GM18909 (cell line): Measurements from ENCODE around the gene C6orf141.
A peak's percentile ranks its signal among the peaks of the same experiment; 100 is the strongest.

ENCODE experiments used
- ATAC-seq: cut with Tn5 transposase; IDR thresholded peaks from one replicate; pipeline ENCODE4 v1.9.1; 2021; ENCODE audit warnings: mild to moderate bottlenecking; ENCODE audit not compliant: unreplicated experiment, poor library complexity

The C6orf141 gene

GRCh38 chr6:49535795-49536194 is 14.7 kb upstream of the C6orf141 start:
- ATAC-seq: no peak

GRCh38 chr6:49539102-49539501 is 11.4 kb upstream of the C6orf141 start:
- ATAC-seq: no peak

DNA sequence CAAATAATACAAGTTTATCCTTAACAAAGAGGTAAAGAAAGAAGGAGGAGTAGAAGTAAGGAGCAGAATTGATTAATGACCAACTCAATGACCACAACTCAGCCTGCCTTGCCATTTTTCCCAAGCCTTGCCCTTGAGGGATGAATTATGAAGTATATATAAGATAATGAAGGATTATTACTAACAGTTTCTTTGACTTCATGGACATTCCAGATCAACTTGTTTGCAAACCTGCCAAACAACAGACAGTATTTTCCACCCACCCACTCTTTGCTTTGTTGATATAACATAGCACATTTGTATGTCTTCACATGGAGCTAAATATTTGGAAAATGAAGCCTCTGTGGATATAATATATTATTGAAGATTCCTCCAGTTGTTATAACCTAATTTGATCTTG is 9.9 kb upstream of the C6orf141 start:
- no peak for ATAC-seq

GRCh38 chr6:49541210-49541724 is 9.2 kb upstream of the C6orf141 start:
- no peak for ATAC-seq

DNA sequence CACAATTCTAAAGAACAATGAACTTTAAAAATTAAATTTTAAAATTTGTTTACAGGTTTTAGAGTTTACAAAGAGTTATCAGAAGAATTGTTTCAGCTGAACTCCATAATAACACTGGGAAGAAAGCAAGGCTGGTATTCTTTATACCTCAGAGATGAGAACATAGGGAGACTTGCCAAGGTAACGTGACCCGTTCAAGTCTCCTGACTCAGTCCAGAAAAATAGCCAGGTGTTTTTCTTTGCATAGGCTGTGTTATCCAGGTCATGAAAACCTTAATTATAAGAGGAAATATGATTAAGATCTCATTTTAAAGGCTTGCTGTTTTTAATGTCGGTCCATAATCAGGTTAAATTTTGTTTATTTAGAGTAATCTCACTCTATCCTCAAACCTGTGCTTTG is 8.5 kb upstream of the C6orf141 start:
- no peak for ATAC-seq

GRCh38 chr6:49543087-49543858 is 7.2 kb upstream of the C6orf141 start:
- no peak for ATAC-seq

DNA sequence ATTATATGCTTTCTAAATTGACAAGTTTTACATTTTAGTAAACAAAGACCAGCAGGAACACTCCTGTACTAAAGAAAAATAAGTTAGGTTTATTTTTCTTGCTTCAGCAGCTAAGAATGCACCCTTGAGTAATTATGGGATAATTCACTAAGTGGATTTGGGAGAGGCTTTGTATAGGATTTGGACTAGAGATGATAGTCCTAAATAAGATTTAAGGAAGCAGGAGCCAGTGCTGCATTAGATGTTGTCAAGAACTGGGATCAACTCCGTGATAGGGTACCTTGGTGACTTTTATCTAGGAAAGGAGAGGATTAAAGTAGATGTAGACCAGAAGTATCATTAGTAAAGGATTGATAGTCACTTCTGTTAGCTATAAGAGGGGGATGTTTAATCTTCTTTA is 4.1 kb upstream of the C6orf141 start:
- no peak for ATAC-seq

DNA sequence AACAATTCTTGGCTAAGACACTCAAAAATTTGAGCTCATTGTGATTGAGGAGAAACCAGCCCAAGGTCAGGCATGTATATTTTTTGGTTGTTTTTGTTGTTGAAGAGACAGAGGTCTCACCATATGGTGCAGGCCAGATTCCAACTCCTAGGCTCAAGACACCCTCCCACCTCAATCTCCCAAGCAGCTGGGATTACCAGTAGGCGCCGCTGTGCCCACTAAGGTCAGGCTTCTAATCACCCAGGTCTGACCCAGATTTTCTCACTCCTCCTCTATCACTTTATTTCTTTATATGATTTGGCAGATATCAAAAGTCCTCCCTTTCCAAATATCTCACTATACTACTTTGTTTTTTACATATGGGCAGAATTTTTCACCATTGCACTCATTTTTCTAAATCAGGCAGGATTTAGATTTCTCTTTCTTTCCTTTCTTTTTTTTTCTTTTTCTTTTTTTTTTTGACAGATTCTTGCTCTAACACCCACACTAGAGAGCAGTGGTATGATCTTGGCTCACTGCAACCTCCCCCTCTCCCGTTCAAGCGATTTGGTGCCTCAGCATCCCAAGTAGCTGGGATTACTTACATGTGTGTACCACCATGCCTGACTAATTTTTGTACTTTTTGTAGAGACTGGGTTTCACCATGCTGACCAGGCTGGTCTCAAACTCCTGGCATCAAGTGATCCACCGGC is 1.7 kb upstream of the C6orf141 start:
- no peak for ATAC-seq

DNA sequence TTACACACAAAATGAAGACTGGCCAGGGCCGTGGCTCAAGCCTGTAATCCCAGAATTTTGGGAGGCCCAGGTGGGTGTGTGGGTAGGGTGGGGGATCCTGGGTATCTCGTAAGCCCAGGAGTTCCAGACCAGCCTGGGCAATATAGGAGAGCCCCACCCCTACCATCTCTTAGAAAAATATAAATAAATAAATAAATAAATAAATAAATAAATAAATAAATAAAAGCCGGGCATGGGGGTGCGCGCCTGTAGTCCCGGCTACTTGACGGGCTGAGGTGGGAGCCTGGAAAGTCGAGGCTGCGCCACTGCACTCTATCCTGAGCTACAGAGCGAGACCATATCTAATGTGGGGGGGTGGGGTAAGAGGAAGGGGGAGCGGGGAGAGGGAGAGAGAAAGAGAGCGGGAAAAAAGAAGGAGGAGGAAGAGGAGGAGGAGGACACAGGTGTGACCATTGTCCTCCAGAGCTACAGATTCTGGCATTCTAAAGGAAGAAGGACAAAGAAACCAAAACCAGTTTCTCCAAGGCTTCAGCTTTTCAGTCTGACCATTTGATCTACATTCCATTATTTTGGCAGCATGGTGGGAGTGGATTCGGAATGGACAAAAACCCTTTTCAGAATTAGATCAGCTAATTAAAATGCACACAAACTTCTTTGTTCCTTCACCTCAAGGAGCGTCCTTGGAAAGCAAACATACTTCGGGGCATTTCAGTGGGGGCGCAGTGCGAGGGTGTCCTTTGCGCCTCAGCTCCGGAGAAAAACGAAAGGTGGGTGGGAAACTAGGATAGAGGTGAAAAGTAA is 577 bp upstream of the C6orf141 start:
- ATAC-seq: no peak

- peak; percentile 43 for ATAC-seq
These were observed 804 bp downstream of the C6orf141 start for GRCh38 chr6:49551078-49551865.

- peak; percentile 50 for ATAC-seq
These were observed 1.3 kb downstream of the C6orf141 start for GRCh38 chr6:49551866-49552129.

DNA sequence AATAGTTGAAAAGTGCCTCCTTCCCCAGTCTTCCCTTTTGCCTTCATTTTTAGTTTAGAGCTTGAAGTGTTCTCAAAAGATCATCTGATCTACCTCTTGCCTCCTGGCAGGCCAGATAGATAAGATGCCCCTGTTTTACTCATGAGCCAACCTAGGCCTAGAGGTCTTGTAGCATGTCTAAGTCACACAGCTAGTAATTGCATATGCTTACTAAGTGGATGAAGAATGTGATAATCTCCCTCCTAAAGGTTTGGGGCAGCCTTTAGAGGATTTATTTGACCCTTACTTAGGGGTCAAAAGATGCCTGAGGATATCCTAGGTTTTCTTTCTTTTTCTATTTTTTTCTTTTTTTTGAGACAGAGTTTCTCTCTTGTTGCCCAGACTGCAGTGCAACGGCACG is 2.1 kb downstream of the C6orf141 start:
- ATAC-seq: no peak

DNA sequence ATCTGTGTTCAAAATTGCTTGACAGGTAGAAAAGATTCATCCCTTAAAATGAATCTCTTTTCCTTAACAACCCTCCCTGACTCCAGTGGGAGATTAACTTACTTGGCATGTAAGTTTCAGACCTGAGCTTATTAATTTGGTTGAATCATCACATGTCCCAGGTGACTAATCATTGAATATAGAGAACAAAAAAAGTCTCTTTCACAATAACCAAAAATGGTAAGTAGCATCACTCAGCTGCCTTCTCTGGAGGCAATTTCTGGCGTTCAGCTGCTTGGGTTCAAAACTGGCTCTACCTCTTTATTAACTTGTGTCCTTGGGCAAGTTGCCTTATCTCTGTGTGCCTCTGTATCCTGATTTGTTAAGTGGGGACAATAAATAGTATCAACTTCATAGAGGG is 2.9 kb downstream of the C6orf141 start:
- no peak for ATAC-seq

DNA sequence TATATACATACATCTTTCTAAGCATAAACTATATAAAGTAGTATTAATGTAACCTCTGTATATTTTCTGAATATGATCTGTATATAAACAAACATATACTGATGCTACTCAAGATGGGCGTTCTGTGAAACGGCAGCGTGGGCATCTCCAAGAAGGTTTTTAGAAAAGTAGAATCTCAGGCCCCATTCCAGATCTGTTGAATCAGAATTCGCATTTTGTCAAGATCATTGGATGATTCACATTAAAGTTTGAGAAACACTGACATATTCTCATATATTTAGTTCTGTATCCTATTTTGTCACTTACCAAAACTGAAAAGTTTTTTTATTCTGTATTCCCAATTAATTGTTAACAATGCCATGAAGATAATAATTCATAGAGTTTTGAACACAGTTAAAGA is 5.5 kb downstream of the C6orf141 start:
- no peak for ATAC-seq

DNA sequence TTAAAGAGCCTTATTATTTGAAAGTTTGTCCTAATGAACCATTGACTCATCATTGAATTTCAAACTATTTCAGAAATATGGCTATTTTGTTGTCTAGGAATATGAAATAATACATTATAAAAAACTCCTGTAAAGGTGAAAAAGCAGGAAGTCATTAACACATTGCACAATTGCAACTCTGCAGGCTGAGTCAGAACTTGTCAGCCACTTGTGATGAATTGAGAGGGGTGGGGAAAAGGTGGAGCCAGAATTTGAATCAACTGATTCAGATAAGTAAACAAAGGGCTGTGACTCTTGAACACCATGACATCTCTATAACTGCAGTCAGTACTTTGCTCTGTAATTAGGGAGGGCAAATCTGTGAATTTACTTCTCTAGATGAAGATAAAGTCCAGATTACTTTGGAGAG is 6.0 kb downstream of the C6orf141 start:
- no peak for ATAC-seq

DNA sequence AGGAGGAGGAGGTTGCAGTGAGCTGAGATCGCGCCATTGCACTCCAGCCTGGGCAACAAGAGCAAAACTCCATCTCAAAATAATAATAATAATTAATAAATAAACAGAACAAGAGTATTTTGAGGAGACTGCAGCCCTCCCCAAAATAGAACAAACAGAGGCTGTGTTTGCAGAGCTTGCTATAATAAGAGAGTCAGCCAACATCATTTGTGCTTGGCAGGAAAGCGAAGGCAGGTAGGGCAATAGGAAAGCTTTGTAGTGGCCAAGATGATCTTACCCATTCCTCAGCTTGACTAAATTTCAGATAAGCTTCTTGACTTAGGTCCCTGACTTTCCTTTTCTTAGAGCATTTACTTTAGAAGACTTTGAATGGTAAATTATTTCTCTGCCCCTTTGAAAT is 6.7 kb downstream of the C6orf141 start:
- no peak for ATAC-seq

DNA sequence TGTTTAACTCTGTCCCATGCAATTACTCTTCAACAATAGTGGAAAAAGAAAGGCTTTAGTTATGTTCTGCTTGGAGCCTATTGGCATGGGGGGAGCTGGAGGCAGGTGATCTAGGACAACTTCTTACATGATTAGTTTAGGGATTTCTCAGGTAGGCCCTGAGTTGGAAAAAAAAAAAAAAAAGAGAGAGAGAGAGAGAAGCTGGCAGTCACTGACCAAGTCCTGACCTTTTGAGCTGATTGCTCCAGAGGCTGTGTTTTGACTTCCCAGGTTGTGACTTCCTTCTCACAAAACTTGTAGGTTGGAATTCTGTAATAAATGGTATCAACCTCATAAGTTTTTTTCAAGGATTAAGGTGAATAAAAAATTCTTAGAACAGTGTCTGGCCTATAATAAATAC is 7.8 kb downstream of the C6orf141 start:
- ATAC-seq: no peak

GRCh38 chr6:49563006-49563886 is 12.8 kb downstream of the C6orf141 start:
- no peak for ATAC-seq

DNA sequence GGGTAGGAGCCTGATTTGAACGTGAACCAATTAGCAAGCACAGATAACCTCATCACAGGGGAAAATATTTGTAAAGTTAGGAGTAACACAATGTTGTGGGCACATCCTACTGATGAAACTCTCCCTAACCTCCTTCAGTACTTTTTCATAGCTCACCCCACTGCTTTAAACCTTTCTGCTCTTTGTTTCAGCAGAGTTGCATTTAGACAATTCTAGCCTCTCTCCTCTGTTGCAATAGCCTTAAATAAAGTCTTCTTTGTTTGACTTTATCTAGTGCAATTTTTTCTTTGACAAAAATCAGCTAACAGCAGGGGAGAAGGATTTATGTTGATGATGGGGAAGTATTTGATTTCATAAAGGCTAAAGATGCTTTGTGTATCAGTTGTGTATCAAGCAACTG is 14.1 kb downstream of the C6orf141 start:
- ATAC-seq: no peak

DNA sequence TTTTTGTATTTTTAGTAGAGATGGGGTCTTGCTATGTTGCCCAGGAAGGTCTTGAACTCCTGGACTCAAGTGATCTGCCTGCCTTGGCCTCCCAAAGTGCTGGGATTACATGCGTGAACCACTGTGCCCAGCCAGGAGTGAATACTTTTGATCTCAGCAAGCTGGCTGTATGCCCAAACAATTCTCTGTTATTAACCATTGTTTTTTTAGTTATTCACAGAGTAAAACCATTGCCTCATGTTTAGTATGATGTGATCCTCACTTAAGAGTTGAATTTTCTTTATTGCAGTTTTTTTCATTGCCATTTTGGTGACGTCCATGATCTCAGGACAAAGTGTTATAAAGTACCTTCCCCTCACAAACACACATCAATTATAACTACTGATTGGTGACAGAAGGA is 14.8 kb downstream of the C6orf141 start:
- no peak for ATAC-seq
